GM10248 (cell line): ENCODE measurements around the gene TRIP11.

Experiments
- CTCF ChIA-PET: fragments of 300-600 bp; sonication (Branson Sonifier 250); formaldehyde crosslinking; extraction: SDS; loops from one replicate; lab custom pipeline; 2021; ENCODE audit warnings: antibody characterized with exemption; lab: Yijun Ruan, JAX
- POLR2A ChIA-PET: fragments of 350-650 bp; sonication (Branson Sonifier 250); formaldehyde crosslinking; extraction: SDS; loops from one replicate; lab custom pipeline; 2020; ENCODE audit warnings: antibody characterized with exemption; lab: Yijun Ruan, JAX
- DNase-seq: peaks from one replicate; pipeline ENCODE4 v3.0.0; 2012; ENCODE audit errors: extremely low spot score
- CTCF ChIP-seq: IDR thresholded peaks from 2 replicates; pipeline ENCODE4 v1.5.1; 2012; ENCODE audit warnings: mild to moderate bottlenecking, low read depth; ENCODE audit errors: extremely low read depth, missing control alignments, control extremely low read depth

TRIP11 gene

GRCh38 chr14:92033906-92034687 lies 5.8 kb downstream of the TRIP11 start:
- ChIA-PET POLR2A (no interaction called here), CTCF (interaction anchor here (0.8 to 1.6 kb wide), 3 partner anchors 19 to 72 kb away, joined by 3 read pairs; partner anchors contain the start of gene ATXN3)
- TF ChIP-seq CTCF = no peak
- DNase-seq = no peak

- no peak for TF ChIP-seq CTCF
- no peak for DNase-seq
- CTCF ChIA-PET = interaction anchor here (1.1 to 1.6 kb wide), 2 partner anchors 34 to 73 kb away, joined by 3 read pairs; partner anchors contain the start of gene ATXN3
- POLR2A ChIA-PET = no interaction called here
Observed at GRCh38 chr14:92033433-92033832, 6.4 kb downstream of the TRIP11 start.

GRCh38 chr14:92026548-92027190 lies 13.2 kb downstream of the TRIP11 start:
- DNase-seq = no peak
- ChIA-PET CTCF (no interaction called here), POLR2A (no interaction called here)
- no peak for TF ChIP-seq CTCF

GRCh38 chr14:92022036-92022435 lies 17.8 kb downstream of the TRIP11 start:
- no peak for TF ChIP-seq CTCF
- no peak for DNase-seq
- POLR2A ChIA-PET = no interaction called here
- CTCF ChIA-PET = interaction anchor here (0.9 to 2.1 kb wide), 4 partner anchors 9 to 25 kb away, joined by 3 to 8 read pairs (median 3); no protein-coding TSS in a partner anchor

GRCh38 chr14:92021523-92021922 lies 18.3 kb downstream of the TRIP11 start:
- no peak for TF ChIP-seq CTCF
- DNase-seq = no peak
- ChIA-PET CTCF (interaction anchor here (0.9 to 2.1 kb wide), 5 partner anchors 9 to 25 kb away, joined by 3 to 8 read pairs (median 3); no protein-coding TSS in a partner anchor), POLR2A (no interaction called here)

- TF ChIP-seq CTCF = no peak
- POLR2A ChIA-PET = no interaction called here
- no peak for DNase-seq
- CTCF ChIA-PET = no interaction called here
Observed at GRCh38 chr14:92014040-92014439, 25.8 kb downstream of the TRIP11 start.
